Keratinocyte (primary cell): ENCODE data around the gene PIK3CD. TPM values are rescaled to one million over a fixed set of nuclear protein-coding genes. Genes with fewer than 3 reads are reported as not detected.

ENCODE experiments used
- DNase-seq: peaks from one replicate; pipeline ENCODE4 v3.0.0-alpha.2; 2011; ENCODE audit warnings: low read depth, missing footprints, low spot score
- FAIRE-seq: peaks from 2 replicates; lab custom pipeline; 2011; peaks lifted over from hg19 to GRCh38; lab: Jason Lieb, UNC
- H2AFZ ChIP-seq: 2 replicates; pipeline ENCODE4 v1.6.0; 2012; ENCODE audit warnings: low read length, control low read depth, inconsistent platforms; ENCODE audit not compliant: control insufficient read depth
- H3K27ac ChIP-seq: 2 replicates; pipeline ENCODE4 v1.5.1; 2011; ENCODE audit warnings: low read length; ENCODE audit not compliant: control insufficient read depth, insufficient read depth
- H3K27me3 ChIP-seq: 3 replicates; pipeline ENCODE4 v1.6.0; 2011; ENCODE audit warnings: low read length; ENCODE audit not compliant: control insufficient read depth, insufficient read depth; ENCODE audit errors: extremely low read depth
- H3K36me3 ChIP-seq, 2 experiments: 2 replicates in 1 of 2; 3 replicates in 1 of 2; pipeline ENCODE4 v1.5.1; 2011; ENCODE audit warnings: low read length in 2 of 2, mild to moderate bottlenecking in 1 of 2; ENCODE audit not compliant: control insufficient read depth in 2 of 2, insufficient read depth in 2 of 2; ENCODE audit errors: extremely low read depth in 1 of 2
- H3K4me1 ChIP-seq: 3 replicates; pipeline ENCODE4 v1.5.1; 2011; ENCODE audit warnings: low read length; ENCODE audit not compliant: control insufficient read depth, insufficient read depth; ENCODE audit errors: extremely low read depth
- H3K4me2 ChIP-seq: 3 replicates; pipeline ENCODE4 v1.6.0; 2011; ENCODE audit warnings: low read depth, low read length; ENCODE audit not compliant: control insufficient read depth, insufficient read depth; ENCODE audit errors: extremely low read depth
- H3K4me3 ChIP-seq, 3 experiments: fragments of 200-600 bp in 1 of 3; sonication (generic) in 1 of 3; 2 replicates in 2 of 3; 3 replicates in 1 of 3; pipeline ENCODE4 v1.5.1; 2011 to 2016; ENCODE audit warnings: low read length in 3 of 3, mild to moderate bottlenecking in 3 of 3, control low read depth in 2 of 3, inconsistent platforms in 1 of 3, low read depth in 1 of 3, mixed read lengths in 1 of 3, mixed run types in 1 of 3, moderate library complexity in 1 of 3; ENCODE audit not compliant: control insufficient read depth in 2 of 3, insufficient read depth in 2 of 3; ENCODE audit errors: extremely low read depth in 1 of 3
- H3K79me2 ChIP-seq: 2 replicates; pipeline ENCODE4 v1.6.0; 2012; ENCODE audit warnings: low read length; ENCODE audit not compliant: control insufficient read depth, insufficient read depth
- H3K9ac ChIP-seq: 3 replicates; pipeline ENCODE4 v1.6.0; 2011; ENCODE audit warnings: low read length; ENCODE audit not compliant: control insufficient read depth, insufficient read depth; ENCODE audit errors: extremely low read depth
- H3K9me1 ChIP-seq: 3 replicates; pipeline ENCODE4 v1.6.0; 2011; ENCODE audit warnings: low read length; ENCODE audit not compliant: control insufficient read depth, insufficient read depth; ENCODE audit errors: extremely low read depth
- H3K9me3 ChIP-seq: 2 replicates; pipeline ENCODE4 v1.5.1; 2012; ENCODE audit warnings: low read depth, low read length; ENCODE audit not compliant: control insufficient read depth
- H4K20me1 ChIP-seq: 3 replicates; pipeline ENCODE4 v1.6.0; 2011; ENCODE audit warnings: low read length; ENCODE audit not compliant: control insufficient read depth, insufficient read depth; ENCODE audit errors: extremely low read depth
- EZH2 ChIP-seq: IDR thresholded peaks from one replicate; pipeline ENCODE4 v1.6.1; 2012; ENCODE audit warnings: inconsistent platforms, mild to moderate bottlenecking, low read length, moderate library complexity
- dilution Hi-C: fragments of 300-500 bp; cut with MboI; formaldehyde crosslinking; loops from one replicate; pipeline ENCODE4 v1.7.0; 2020; ENCODE audit warnings: low sequenced_read_pairs; ENCODE audit not compliant: extremely low pct_ligation_motif_present
- polyA plus RNA-seq, 5 experiments: library from polyadenylated mRNA; depleted of rRNA in 3 of 5; stranded (reverse) in 3 of 5; stranded (forward) in 1 of 5; unstranded in 1 of 5; fragments of >200 nt; gene quantifications; 1 replicate in 1 of 5; 2 replicates in 3 of 5; 3 replicates in 1 of 5; pipeline versions ENCODE4 v1.2.1 to v1.2.3, GENCODE V29; 2011 to 2012; ENCODE audit warnings: missing spikeins in 2 of 5, low read depth in 1 of 5, low replicate concordance in 1 of 5
- TF ChIP-seq, protein P1 (sequence below), 3 experiments: IDR thresholded peaks in 1 of 3; conservative IDR thresholded peaks in 1 of 3; optimal IDR thresholded peaks in 1 of 3; 2 replicates in 2 of 3; 3 replicates in 1 of 3; pipeline versions ENCODE3 to v1.5.1; 2011; ENCODE audit warnings: low read length in 3 of 3, mild to moderate bottlenecking in 3 of 3, moderate library complexity in 2 of 3, control low read depth in 1 of 3, inconsistent platforms in 1 of 3; ENCODE audit not compliant: insufficient read depth in 2 of 3; ENCODE audit errors: extremely low read depth in 1 of 3

The PIK3CD gene
- polyA plus RNA-seq, 1 donor (not counting 4 experiments of a cell fraction or from before 2014, with no cell fraction given): 7.8 TPM

DNA sequence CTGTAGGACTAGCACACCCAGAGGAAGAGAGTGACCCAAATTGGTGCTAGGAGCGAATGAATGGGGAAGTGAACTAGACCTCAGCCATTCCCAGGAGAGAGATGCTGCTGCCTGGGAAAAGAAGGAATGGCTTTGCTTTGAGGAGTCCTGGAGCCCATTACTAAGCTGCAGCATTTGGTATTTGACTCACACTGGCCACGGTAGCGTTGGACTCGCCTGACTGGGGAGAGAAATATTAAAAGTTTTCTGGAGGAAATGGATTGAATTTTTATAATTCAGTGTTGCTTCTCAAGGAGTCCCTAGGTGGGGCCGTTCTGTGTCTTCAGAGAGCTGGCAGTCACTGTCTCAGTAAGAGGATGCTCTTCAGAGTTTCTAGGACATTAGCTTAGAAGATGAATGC is 40.2 kb downstream of the PIK3CD start:
- Histone ChIP-seq H3K36me3 (peaks cover 5% of the 10 kb centered on the region in 2 experiments), H3K4me3 (no peak overlapping the region), H3K4me2 (no peak overlapping the region), H3K4me1 (peaks cover 37% of the 10 kb centered on the region), H3K27ac (no peak overlapping the region), H4K20me1 (no peaks in the 10 kb centered on the region), H3K79me2 (peaks cover 3% of the 10 kb centered on the region), H3K9me3 (no peaks in the 10 kb centered on the region), H3K9me1 (no peaks in the 10 kb centered on the region), H3K9ac (no peak overlapping the region), H2AFZ (no peak overlapping the region), H3K27me3 (no peaks in the 10 kb centered on the region)
- TF ChIP-seq, protein P1, sequence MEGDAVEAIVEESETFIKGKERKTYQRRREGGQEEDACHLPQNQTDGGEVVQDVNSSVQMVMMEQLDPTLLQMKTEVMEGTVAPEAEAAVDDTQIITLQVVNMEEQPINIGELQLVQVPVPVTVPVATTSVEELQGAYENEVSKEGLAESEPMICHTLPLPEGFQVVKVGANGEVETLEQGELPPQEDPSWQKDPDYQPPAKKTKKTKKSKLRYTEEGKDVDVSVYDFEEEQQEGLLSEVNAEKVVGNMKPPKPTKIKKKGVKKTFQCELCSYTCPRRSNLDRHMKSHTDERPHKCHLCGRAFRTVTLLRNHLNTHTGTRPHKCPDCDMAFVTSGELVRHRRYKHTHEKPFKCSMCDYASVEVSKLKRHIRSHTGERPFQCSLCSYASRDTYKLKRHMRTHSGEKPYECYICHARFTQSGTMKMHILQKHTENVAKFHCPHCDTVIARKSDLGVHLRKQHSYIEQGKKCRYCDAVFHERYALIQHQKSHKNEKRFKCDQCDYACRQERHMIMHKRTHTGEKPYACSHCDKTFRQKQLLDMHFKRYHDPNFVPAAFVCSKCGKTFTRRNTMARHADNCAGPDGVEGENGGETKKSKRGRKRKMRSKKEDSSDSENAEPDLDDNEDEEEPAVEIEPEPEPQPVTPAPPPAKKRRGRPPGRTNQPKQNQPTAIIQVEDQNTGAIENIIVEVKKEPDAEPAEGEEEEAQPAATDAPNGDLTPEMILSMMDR (optimal IDR thresholded peaks at IDR 0.05 in 1 of 3, IDR thresholded peaks at IDR 0.05 in 1 of 3, conservative IDR thresholded peaks at IDR 0.05 in 1 of 3; ENCODE audit: extremely low read depth in 1 of 3, insufficient read depth in 2 of 3, low read length in 3 of 3): no peak
- no peak for TF ChIP-seq EZH2
- FAIRE-seq (no peak), DNase-seq (no peak)
- dilution Hi-C loops: no loop called here

DNA sequence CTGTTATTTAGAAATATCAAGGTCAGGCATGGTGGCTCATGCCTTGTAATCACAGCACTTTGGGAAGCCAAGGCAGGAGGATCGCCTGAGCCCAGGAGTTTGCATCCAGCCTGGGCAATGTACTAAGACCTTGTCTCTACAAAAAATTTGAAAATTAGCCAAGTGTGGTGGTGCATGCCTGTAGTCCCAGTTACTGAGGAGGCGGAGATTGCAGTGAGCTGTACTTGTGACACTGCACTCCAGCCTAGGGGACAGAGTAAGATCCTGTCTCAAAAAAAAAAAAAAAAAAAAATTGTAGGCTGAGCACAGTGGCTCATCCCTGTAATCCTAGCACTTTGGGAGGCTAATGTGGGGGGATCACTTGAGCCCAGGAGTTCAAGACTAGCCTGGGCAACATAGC is 45.3 kb downstream of the PIK3CD start:
- H3K9ac ChIP-seq: no peak overlapping the region
- dilution Hi-C loops: no loop called here
- TF ChIP-seq, protein P1 (optimal IDR thresholded peaks at IDR 0.05 in 1 of 3, IDR thresholded peaks at IDR 0.05 in 1 of 3, conservative IDR thresholded peaks at IDR 0.05 in 1 of 3; ENCODE audit: extremely low read depth in 1 of 3, insufficient read depth in 2 of 3, low read length in 3 of 3): no peak
- no peak for TF ChIP-seq EZH2
- DNase-seq (no peak), FAIRE-seq (no peak)
- H2AFZ ChIP-seq: no peak overlapping the region
- no peaks in the 10 kb centered on the region for H3K9me3 ChIP-seq
- peaks cover 30% of the 10 kb centered on the region for H3K4me1 ChIP-seq
- H3K79me2 ChIP-seq: no peaks in the 10 kb centered on the region
- no peak overlapping the region for H3K27ac ChIP-seq
- H3K36me3 ChIP-seq: peaks cover 5% of the 10 kb centered on the region in 2 experiments
- H3K4me2 ChIP-seq: no peak overlapping the region
- H3K27me3 ChIP-seq: no peaks in the 10 kb centered on the region
- no peaks in the 10 kb centered on the region for H4K20me1 ChIP-seq
- no peaks in the 10 kb centered on the region for H3K9me1 ChIP-seq
- no peak overlapping the region for H3K4me3 ChIP-seq
